ENCODE measurements around the gene NTRK1. TPM values are rescaled to one million over a fixed set of nuclear protein-coding genes. Genes with fewer than 3 reads are reported as not detected.

Gene NTRK1
- total RNA-seq, 1 donor from 2014 or later, result 1.0 TPM

GRCh38 chr1:156889802-156890580 lies 29.3 kb downstream of the NTRK1 start:
- Histone ChIP-seq H3K4me1 (peaks cover 30% of the 10 kb centered on the region), H3K27ac (replicated peaks) (no peak overlapping the region), H3K4me3 (no peak overlapping the region), H3K9me3 (replicated peaks) (no peaks in the 10 kb centered on the region), H3K27me3 (ENCODE audit: low read depth) (peaks cover 53% of the 10 kb centered on the region), H3K36me3 (no peaks in the 10 kb centered on the region)
- DNase-seq, result peak; percentile 81
- TF ChIP-seq CTCF (IDR thresholded peaks at IDR 0.05; ENCODE audit: borderline replicate concordance), result peak; percentile 93
- intact Hi-C loops (cut with micrococcal nuclease), result no loop called here

DNA sequence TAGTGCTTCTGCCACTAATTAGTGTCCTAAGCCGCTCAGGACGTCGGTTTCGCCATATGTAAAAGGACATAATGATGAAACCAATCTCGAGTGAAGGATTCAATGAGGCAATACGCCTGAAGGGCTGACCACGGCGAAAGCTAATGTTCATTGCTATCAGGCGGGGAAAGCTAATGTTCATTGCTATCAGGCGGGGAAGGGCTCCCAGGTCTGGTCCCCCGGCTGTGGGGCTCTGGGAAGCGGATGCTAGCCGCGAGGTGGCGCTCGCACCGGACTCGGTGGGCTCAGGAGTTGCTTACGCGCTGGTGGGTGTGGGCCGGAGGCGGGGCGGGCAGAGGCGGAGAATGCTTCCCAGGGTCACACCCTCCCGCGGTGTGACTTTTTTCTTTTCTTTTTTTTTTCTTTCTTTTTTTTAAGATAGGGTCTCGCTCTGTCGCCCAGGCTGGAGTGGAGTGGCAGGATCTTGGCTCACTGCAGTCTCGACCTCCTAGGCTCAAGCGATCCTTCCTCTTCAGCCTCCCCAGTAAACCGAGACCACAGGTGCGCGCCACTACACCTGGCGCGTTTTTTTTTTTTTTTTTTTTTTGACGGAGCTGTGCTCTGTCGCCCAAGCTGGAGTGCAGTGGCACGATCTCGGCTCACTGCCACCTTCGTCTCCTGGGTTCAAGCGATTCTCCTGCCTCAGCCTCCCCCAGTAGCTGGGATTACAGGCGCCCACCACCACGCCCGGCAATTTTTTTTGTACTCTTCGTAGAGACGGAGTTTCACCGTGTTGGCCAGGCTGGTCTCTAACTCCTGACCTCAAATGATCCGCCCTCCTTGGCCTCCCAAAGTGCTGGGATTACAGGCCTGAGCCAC lies 31.8 kb downstream of the NTRK1 start:
- peak overlapping the region; percentile 72 for H3K4me3 ChIP-seq
- peak; percentile 94 for DNase-seq
- TF ChIP-seq CTCF (IDR thresholded peaks at IDR 0.05; ENCODE audit: borderline replicate concordance), result peak; percentile 94
- peak overlapping the region; percentile 94 for H3K27ac ChIP-seq (replicated peaks)
- peaks cover 54% of the 10 kb centered on the region for H3K4me1 ChIP-seq
- no peaks in the 10 kb centered on the region for H3K9me3 ChIP-seq (replicated peaks)
- H3K27me3 ChIP-seq (ENCODE audit: low read depth), result peaks cover 44% of the 10 kb centered on the region
- H3K36me3 ChIP-seq, result no peaks in the 10 kb centered on the region
- intact Hi-C loops (cut with micrococcal nuclease), result no loop called here

GRCh38 chr1:156893048-156893953 lies 32.6 kb downstream of the NTRK1 start, which contains the start of gene PEAR1:
Gene PEAR1 (plus strand): TSS chr1:156893718. CDS start chr1:156903927, 10,209 bp downstream.
- intact Hi-C loops (cut with micrococcal nuclease), result no loop called here
- H3K9me3 ChIP-seq (replicated peaks), result no peaks in the 10 kb centered on the region
- peaks cover 39% of the 10 kb centered on the region for H3K27me3 ChIP-seq (ENCODE audit: low read depth)
- DNase-seq, result peak; percentile 79
- H3K36me3 ChIP-seq, result no peaks in the 10 kb centered on the region
- peaks cover 63% of the 10 kb centered on the region for H3K4me1 ChIP-seq
- TF ChIP-seq CTCF (IDR thresholded peaks at IDR 0.05; ENCODE audit: borderline replicate concordance), result no peak
- peak within 1 kb of the TSS; percentile 94 for H3K27ac ChIP-seq (replicated peaks)
- peak within 1 kb of the TSS; percentile 72 for H3K4me3 ChIP-seq

- Histone ChIP-seq H3K27me3 (ENCODE audit: low read depth) (peaks cover 39% of the 10 kb centered on the region), H3K4me1 (peaks cover 70% of the 10 kb centered on the region), H3K9me3 (replicated peaks) (no peaks in the 10 kb centered on the region), H3K4me3 (peak overlapping the region; percentile 72), H3K36me3 (no peaks in the 10 kb centered on the region), H3K27ac (replicated peaks) (peak overlapping the region; percentile 94)
- DNase-seq, result no peak
- TF ChIP-seq CTCF (IDR thresholded peaks at IDR 0.05; ENCODE audit: borderline replicate concordance), result no peak
- intact Hi-C loops (cut with micrococcal nuclease), result no loop called here
Measured at GRCh38 chr1:156894001-156894400, 33.3 kb downstream of the NTRK1 start.

Measured in left ventricle myocardium inferior (tissue), 1 donor.